ENCODE data around the gene PALD1.

PALD1 gene

GRCh38 chr10:70561070-70561469 lies 82.5 kb downstream of the PALD1 start:
- Histone ChIP-seq H3K9me2 (replicated peaks; ENCODE audit: insufficient read depth, low read length) (no peaks in the 10 kb centered on the region), H3K79me2 (ENCODE audit: insufficient read depth, low read length) (no peaks in the 10 kb centered on the region), H4K20me1 (ENCODE audit: low read depth, low read length) (no peaks in the 10 kb centered on the region), H3K36me3 (ENCODE audit: low read length) (0 out of 2 replicates have a peak, but pooled peaks cover 4% of the 10 kb centered on the region), H3K4me3 (ENCODE audit: insufficient read depth, low read length, poor library complexity, severe bottlenecking) (no peak overlapping the region), H2AFZ (ENCODE audit: low read depth, low read length, severe bottlenecking) (no peak overlapping the region), H3K4me2 (ENCODE audit: low read depth, low read length, poor library complexity, severe bottlenecking) (no peak overlapping the region), H3K9ac (ENCODE audit: low read length) (no peak overlapping the region), H3K27me3 (ENCODE audit: low read length) (no peaks in the 10 kb centered on the region), H3K9me3 (ENCODE audit: insufficient read depth, low read length) (no peaks in the 10 kb centered on the region), H3F3A (ENCODE audit: insufficient read depth) (no peaks in the 10 kb centered on the region), H3K27ac (ENCODE audit: low read depth, low read length) (peak overlapping the region; percentile 70)
- no peak for TF ChIP-seq CTCF (IDR thresholded peaks at IDR 0.05; ENCODE audit: insufficient read depth, low read length, poor library complexity, severe bottlenecking)
- no peak for TF ChIP-seq EZH2phosphoT487 (conservative IDR thresholded peaks at IDR 0.05; ENCODE audit: low read length)

- Histone ChIP-seq H4K20me1 (ENCODE audit: low read depth, low read length) (no peaks in the 10 kb centered on the region), H3K4me2 (ENCODE audit: low read depth, low read length, poor library complexity, severe bottlenecking) (no peak overlapping the region), H3K9me3 (ENCODE audit: insufficient read depth, low read length) (no peaks in the 10 kb centered on the region), H3K27me3 (ENCODE audit: low read length) (no peaks in the 10 kb centered on the region), H3F3A (ENCODE audit: insufficient read depth) (no peaks in the 10 kb centered on the region), H3K79me2 (ENCODE audit: insufficient read depth, low read length) (no peaks in the 10 kb centered on the region), H3K27ac (ENCODE audit: low read depth, low read length) (no peak overlapping the region; the same call in 1 of the 2 replicates), H3K9me2 (replicated peaks; ENCODE audit: insufficient read depth, low read length) (no peaks in the 10 kb centered on the region), H2AFZ (ENCODE audit: low read depth, low read length, severe bottlenecking) (no peak overlapping the region), H3K9ac (ENCODE audit: low read length) (no peak overlapping the region), H3K4me3 (ENCODE audit: insufficient read depth, low read length, poor library complexity, severe bottlenecking) (no peak overlapping the region), H3K36me3 (ENCODE audit: low read length) (0 out of 2 replicates have a peak, but pooled peaks cover 4% of the 10 kb centered on the region)
- TF ChIP-seq CTCF (IDR thresholded peaks at IDR 0.05; ENCODE audit: insufficient read depth, low read length, poor library complexity, severe bottlenecking) (no peak), EZH2phosphoT487 (conservative IDR thresholded peaks at IDR 0.05; ENCODE audit: low read length) (no peak)
Observed at GRCh38 chr10:70561558-70561957, 83.0 kb downstream of the PALD1 start.

GRCh38 chr10:70562036-70562755 lies 83.6 kb downstream of the PALD1 start:
- TF ChIP-seq EZH2phosphoT487 (conservative IDR thresholded peaks at IDR 0.05; ENCODE audit: low read length) (no peak), CTCF (IDR thresholded peaks at IDR 0.05; ENCODE audit: insufficient read depth, low read length, poor library complexity, severe bottlenecking) (no peak)
- Histone ChIP-seq H3K9me3 (ENCODE audit: insufficient read depth, low read length) (no peaks in the 10 kb centered on the region), H3K4me2 (ENCODE audit: low read depth, low read length, poor library complexity, severe bottlenecking) (no peak overlapping the region), H3F3A (ENCODE audit: insufficient read depth) (no peaks in the 10 kb centered on the region), H3K27ac (ENCODE audit: low read depth, low read length) (no peak overlapping the region), H3K79me2 (ENCODE audit: insufficient read depth, low read length) (no peaks in the 10 kb centered on the region), H3K9me2 (replicated peaks; ENCODE audit: insufficient read depth, low read length) (no peaks in the 10 kb centered on the region), H3K4me3 (ENCODE audit: insufficient read depth, low read length, poor library complexity, severe bottlenecking) (no peak overlapping the region), H2AFZ (ENCODE audit: low read depth, low read length, severe bottlenecking) (no peak overlapping the region), H3K27me3 (ENCODE audit: low read length) (no peaks in the 10 kb centered on the region), H3K9ac (ENCODE audit: low read length) (no peak overlapping the region), H4K20me1 (ENCODE audit: low read depth, low read length) (no peaks in the 10 kb centered on the region), H3K36me3 (ENCODE audit: low read length) (0 out of 2 replicates have a peak, but pooled peaks cover 4% of the 10 kb centered on the region)

Measured in SU-DHL-6 (cell line).